Inferior parietal cortex (tissue), 1 donor: ENCODE measurements around the gene KLHL41.

Source experiments
- DNase-seq: peaks from one replicate; pipeline ENCODE4 v3.0.0-alpha.2; 2016; ENCODE audit errors: extremely low spot score

KLHL41 gene

GRCh38 chr2:169509298-169509885, at the start of gene KLHL41:
Gene KLHL41 (plus strand): TSS chr2:169509702. CDS start chr2:169509779, 77 bp downstream.
- no peak for DNase-seq

DNA sequence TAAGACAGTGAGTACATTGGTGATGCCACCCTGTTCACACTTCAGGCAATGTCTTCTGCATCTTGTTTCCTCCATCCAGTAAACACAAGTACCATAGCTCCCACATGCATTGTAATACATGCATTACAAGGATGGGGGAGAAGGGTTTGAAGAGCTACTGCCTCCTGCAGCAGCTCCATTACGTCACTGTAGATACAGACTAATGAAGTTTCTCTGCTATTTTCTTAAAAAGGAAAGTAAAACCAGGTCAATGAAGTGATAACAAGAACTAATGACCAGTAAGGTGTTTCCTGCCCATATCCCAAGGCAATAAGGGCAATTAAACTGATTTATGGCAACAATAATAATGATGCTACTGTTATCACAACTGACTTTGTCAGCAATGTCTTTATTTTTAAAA, 48.4 kb upstream of the KLHL41 start:
- no peak for DNase-seq

GRCh38 chr2:169462896-169463695, 46.4 kb upstream of the KLHL41 start:
- DNase-seq, result peak; percentile 31

DNA sequence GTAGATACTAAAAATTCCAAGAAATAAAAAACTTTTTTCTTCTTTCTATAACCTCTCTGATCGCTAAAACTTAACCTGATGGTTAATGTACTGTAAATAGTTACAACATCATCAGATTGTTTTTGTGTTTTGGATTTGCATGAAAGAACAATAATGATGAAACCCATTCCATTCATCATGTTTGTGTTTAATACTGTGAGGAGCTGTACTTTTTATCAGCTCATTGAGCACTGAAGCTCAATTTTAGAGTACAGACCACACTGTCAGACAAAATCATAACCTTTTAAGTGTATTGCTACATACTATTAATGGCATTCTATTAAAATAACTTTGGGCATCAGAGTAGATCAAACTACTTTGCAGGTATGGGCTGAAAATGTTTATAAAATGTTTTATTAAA, 45.0 kb upstream of the KLHL41 start:
- DNase-seq, result no peak

DNA sequence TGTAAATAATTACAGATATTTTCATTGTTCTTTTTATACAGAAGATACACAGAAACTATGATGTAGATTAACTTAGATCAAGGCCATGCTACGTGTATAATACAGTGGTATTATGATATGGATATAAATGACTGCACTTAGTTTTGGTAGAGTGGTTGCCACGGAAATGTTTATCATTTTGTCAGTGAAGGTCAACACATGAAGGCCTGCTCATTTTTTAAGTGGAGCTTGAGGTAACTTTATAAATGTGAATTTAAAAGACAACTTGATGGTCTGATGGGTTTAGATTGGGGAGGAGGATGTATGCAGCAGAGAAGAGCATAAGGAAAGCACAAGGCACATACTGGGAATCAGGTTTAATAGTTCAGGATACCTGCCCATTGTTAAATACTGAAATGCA, 44.6 kb upstream of the KLHL41 start:
- DNase-seq, result no peak

- DNase-seq, result no peak
These were observed 40.7 kb upstream of the KLHL41 start for GRCh38 chr2:169468841-169469240.

DNA sequence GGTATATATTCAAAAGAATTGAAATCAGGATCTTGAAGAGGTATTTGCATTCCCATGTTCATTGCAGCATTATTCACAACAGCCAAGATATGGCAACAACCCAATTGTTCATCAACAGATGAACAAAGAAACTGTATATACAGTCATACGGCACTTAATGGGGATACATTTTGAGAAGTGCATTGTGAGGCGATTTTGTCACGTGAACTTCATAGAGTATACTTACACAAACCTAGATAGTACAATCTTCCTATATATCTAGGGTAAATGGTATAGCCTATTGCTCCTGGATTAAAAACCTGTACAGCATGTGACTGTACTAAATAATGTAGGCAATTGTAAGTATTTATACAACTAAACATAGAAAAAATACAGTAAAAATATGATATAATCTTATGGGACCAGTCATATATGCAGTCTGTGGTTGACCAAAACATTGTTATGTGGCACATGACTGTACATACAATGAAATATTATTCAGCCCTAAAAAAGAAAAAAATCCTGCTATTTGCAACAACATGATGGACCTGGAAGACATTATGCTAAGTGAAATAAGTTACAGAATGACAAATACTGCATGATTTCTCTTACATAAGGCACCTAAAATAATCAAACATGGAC, 39.4 kb upstream of the KLHL41 start:
- DNase-seq, result no peak

GRCh38 chr2:169472249-169472648, 37.3 kb upstream of the KLHL41 start:
- no peak for DNase-seq

GRCh38 chr2:169476459-169476858, 33.0 kb upstream of the KLHL41 start:
- no peak for DNase-seq

- no peak for DNase-seq
These were observed 31.2 kb upstream of the KLHL41 start for GRCh38 chr2:169478339-169478738.

- no peak for DNase-seq
These were observed 30.7 kb upstream of the KLHL41 start for GRCh38 chr2:169478745-169479256.

- DNase-seq, result peak; percentile 83
These were observed 30.0 kb upstream of the KLHL41 start, which contains the start of gene BBS5 for GRCh38 chr2:169479257-169480078. Gene BBS5 (plus strand): TSS chr2:169479494. CDS start chr2:169479554, 60 bp downstream.

GRCh38 chr2:169480079-169480465, 29.4 kb upstream of the KLHL41 start:
- no peak for DNase-seq

GRCh38 chr2:169485650-169486138, 23.8 kb upstream of the KLHL41 start:
- DNase-seq, result no peak

- DNase-seq, result no peak
These were observed 23.0 kb upstream of the KLHL41 start for GRCh38 chr2:169486487-169486886.

DNA sequence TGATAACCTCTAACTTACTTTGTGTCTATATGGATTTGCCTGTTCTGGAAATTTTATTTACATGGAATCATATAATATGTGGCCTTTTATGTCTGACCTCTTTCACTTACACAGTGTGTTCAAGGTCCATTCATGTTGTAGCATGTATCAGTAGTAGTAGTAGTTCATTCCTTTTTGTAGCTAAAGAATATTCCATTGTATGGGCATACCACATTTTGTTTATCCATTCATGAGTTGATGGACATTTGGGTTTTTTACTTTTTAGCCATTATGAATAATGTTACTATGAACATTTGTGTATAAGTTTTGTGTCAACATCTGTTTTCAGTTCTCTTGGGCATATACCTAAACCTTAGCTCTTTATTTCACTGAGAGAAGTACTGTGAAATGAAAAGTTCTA, 18.7 kb upstream of the KLHL41 start:
- DNase-seq, result no peak

GRCh38 chr2:169491378-169491777, 18.1 kb upstream of the KLHL41 start:
- DNase-seq, result no peak

- DNase-seq, result no peak
These were observed 16.1 kb upstream of the KLHL41 start for GRCh38 chr2:169493360-169493759.

- no peak for DNase-seq
These were observed 14.1 kb upstream of the KLHL41 start for GRCh38 chr2:169495310-169495928.

DNA sequence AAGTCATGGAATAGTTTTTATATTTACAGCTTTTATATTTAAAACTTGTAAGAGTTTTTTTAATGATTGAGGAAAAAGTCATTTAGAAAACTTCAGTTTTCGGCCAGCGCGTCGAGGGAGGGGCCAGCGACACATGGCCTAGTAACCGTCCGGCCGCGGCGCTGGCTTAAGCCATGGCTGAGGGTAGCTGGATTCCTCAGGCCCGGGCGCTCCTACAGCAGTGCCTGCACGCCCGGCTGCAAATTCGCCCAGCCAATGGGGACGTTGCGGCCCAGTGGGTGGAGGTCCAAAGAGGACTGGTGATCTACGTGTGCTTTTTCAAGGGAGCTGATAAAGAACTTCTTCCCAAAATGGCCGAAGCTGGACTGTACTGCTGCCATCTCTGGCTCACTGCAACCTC, 4.9 kb upstream of the KLHL41 start:
- no peak for DNase-seq

DNA sequence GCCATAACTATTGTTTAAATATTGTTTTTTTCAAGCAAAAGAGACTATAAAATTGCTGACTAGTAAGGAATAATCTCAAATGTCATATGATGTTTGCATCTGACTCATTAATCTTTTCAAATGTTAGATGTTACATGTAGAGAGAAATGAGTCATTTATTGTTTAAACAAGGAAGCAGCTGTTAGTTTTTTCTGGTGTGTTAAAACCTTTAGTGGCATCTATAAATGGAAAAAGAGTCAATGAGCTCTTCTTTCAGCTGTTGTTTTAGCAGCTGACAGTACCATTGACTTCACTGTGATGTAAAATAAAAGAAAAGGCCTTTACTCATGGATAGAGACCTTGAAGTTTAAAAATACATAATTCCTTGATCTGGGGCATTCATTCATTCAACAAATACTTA, 1.8 kb upstream of the KLHL41 start:
- no peak for DNase-seq
